Endodermal cell (in vitro differentiated cells): ENCODE data around the gene DNAJC17. TPM values are rescaled to one million over a fixed set of nuclear protein-coding genes. Genes with fewer than 3 reads are reported as not detected.

Source experiments
- DNase-seq: peaks from one replicate; pipeline ENCODE4 v3.0.0-alpha.2; 2017
- H3K27ac ChIP-seq: 2 replicates; pipeline ENCODE4 v1.5.1; 2013; ENCODE audit warnings: mild to moderate bottlenecking, low read depth, low read length, moderate library complexity
- H3K27me3 ChIP-seq: 2 replicates; pipeline ENCODE4 v1.6.1; 2013; ENCODE audit warnings: mild to moderate bottlenecking, low read length, moderate library complexity; ENCODE audit not compliant: insufficient read depth, control insufficient read depth, poor library complexity, severe bottlenecking
- H3K36me3 ChIP-seq: 2 replicates; pipeline ENCODE4 v1.7.0; 2013; ENCODE audit warnings: mild to moderate bottlenecking, low read length, moderate library complexity; ENCODE audit not compliant: control insufficient read depth, insufficient read depth
- H3K4me1 ChIP-seq: one replicate; pipeline ENCODE4 v1.7.0; 2013; ENCODE audit warnings: low read length; ENCODE audit not compliant: control insufficient read depth, insufficient read depth
- H3K4me3 ChIP-seq: 2 replicates; pipeline ENCODE4 v1.5.1; 2013; ENCODE audit warnings: mild to moderate bottlenecking, low read length, moderate library complexity
- H3K9ac ChIP-seq: 2 replicates; pipeline ENCODE4 v1.6.1; 2013; ENCODE audit warnings: mild to moderate bottlenecking, low read length, moderate library complexity; ENCODE audit not compliant: poor library complexity, severe bottlenecking; ENCODE audit errors: extremely low read depth
- H3K9me3 ChIP-seq: 2 replicates; pipeline ENCODE4 v1.6.1; 2013; ENCODE audit warnings: mild to moderate bottlenecking, low read length, moderate library complexity; ENCODE audit not compliant: control insufficient read depth
- H3K27ac Mint-ChIP-seq: 2 replicates; pipeline ENCODE4 v1.8.0; 2020; ENCODE audit warnings: mixed read lengths
- H3K27me3 Mint-ChIP-seq: 2 replicates; pipeline ENCODE4 v1.8.0; 2021; ENCODE audit warnings: mild to moderate bottlenecking, mixed read lengths; ENCODE audit not compliant: insufficient read depth
- H3K36me3 Mint-ChIP-seq: 2 replicates; pipeline ENCODE4 v1.8.0; 2020; ENCODE audit warnings: low read depth, mixed read lengths
- H3K4me1 Mint-ChIP-seq: 2 replicates; pipeline ENCODE4 v1.8.0; 2020; ENCODE audit warnings: mixed read lengths
- H3K4me3 Mint-ChIP-seq: 2 replicates; pipeline ENCODE4 v1.8.0; 2020; ENCODE audit warnings: mild to moderate bottlenecking, moderate library complexity, mixed read lengths
- H3K9me3 Mint-ChIP-seq: 2 replicates; pipeline ENCODE4 v1.8.0; 2020; ENCODE audit warnings: mild to moderate bottlenecking, mixed read lengths
- CTCF ChIP-seq: fragments of 200-600 bp; sonication (generic); conservative IDR thresholded peaks from 2 replicates; pipeline ENCODE4 v1.5.0; 2021; ENCODE audit warnings: antibody characterized with exemption, mild to moderate bottlenecking
- WGBS, 2 experiments: methylation state at CpG; one replicate each; pipeline versions ENCODE4 v1.1.5 to v1.1.7; 2013; ENCODE audit warnings: missing lambda C conversion rate in 2 of 2, mixed read lengths in 1 of 2; ENCODE audit not compliant: insufficient coverage in 1 of 2, insufficient read length in 1 of 2; 5-methylcytosine and 5-hydroxymethylcytosine counted together
- total RNA-seq, 2 donors: library from RNA; stranded (reverse); fragmentation: NEBNext Ultra II Directional in 1 of 2; extraction: Animal tissue kit (Norgen Biotek cat#: 25700) in 1 of 2; gene quantifications; 2 replicates in 1 of 2; 3 replicates in 1 of 2; pipeline ENCODE4 v1.2.1, GENCODE V29; 2021

Gene DNAJC17
- total RNA-seq, 2 donors from 2014 or later, result 34.0 to 41.0 TPM

- no peak overlapping the region for H3K4me3 ChIP-seq
- Mint-ChIP-seq H3K4me1 (no peaks in the 10 kb centered on the region), H3K9me3 (no peaks in the 10 kb centered on the region), H3K27me3 (no peaks in the 10 kb centered on the region), H3K27ac (no peak overlapping the region), H3K36me3 (peaks cover 9% of the 10 kb centered on the region), H3K4me3 (no peak overlapping the region)
- no peak overlapping the region for H3K9ac ChIP-seq
- WGBS, 2 experiments, result 88 to 92% methylated on average over 6 to 7 of the region's 7 CpGs
- H3K27ac ChIP-seq, result no peak overlapping the region
- no peaks in the 10 kb centered on the region for H3K9me3 ChIP-seq
- no peaks in the 10 kb centered on the region for H3K27me3 ChIP-seq
- no peaks in the 10 kb centered on the region for H3K36me3 ChIP-seq
- no peak for DNase-seq
- H3K4me1 ChIP-seq, result no peaks in the 10 kb centered on the region
- no peak for TF ChIP-seq CTCF
Observed at GRCh38 chr15:40819048-40819447, 11.8 kb upstream of the DNAJC17 start.

DNA sequence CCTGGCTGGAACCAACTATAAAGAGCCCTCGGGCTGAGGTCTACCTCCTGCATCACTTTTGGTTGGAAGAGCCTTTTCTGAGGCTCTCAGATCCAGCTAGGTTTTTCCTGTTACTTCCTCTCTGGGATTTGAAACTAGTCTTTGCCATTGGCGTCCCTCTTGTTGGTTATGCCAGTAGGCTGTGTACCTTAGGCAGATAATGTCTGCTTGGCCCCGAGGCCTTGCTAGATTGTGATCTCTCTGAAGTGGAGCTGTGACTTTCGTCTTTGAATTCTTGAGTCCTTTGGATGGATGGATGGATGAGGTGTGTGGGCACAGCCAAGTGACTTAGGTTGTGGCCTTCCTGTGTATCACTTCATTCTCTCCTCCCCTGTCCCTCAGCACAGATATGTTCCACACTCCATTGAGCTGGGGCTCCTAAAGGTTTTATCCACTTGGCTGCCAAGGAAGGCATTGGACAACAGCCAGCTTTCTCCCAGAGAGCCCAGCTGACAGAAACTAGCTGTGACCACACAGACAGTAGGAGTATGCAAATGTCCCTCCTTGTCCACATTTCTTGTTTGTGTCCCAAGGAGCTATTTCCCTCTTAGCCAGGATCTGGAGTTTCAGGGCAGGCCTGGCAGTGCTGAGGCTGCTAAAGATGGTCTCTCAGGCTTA is 7.9 kb upstream of the DNAJC17 start:
- no peaks in the 10 kb centered on the region for H3K4me1 ChIP-seq
- no peak overlapping the region for H3K4me3 ChIP-seq
- DNase-seq, result no peak
- no peaks in the 10 kb centered on the region for H3K9me3 ChIP-seq
- H3K27ac Mint-ChIP-seq, result no peak overlapping the region
- TF ChIP-seq CTCF, result no peak
- peaks cover 20% of the 10 kb centered on the region for H3K36me3 Mint-ChIP-seq
- no peaks in the 10 kb centered on the region for H3K36me3 ChIP-seq
- H3K4me3 Mint-ChIP-seq, result no peak overlapping the region
- H3K27me3 ChIP-seq, result no peaks in the 10 kb centered on the region
- H3K9ac ChIP-seq, result no peak overlapping the region
- H3K27ac ChIP-seq, result no peak overlapping the region
- 91 to 93% methylated on average over 2 to 3 of the region's 4 CpGs for WGBS, 2 experiments
- no peaks in the 10 kb centered on the region for H3K9me3 Mint-ChIP-seq
- no peaks in the 10 kb centered on the region for H3K4me1 Mint-ChIP-seq
- no peaks in the 10 kb centered on the region for H3K27me3 Mint-ChIP-seq

GRCh38 chr15:40812721-40813425 is 5.6 kb upstream of the DNAJC17 start:
- Mint-ChIP-seq H3K4me1 (peaks cover 4% of the 10 kb centered on the region), H3K4me3 (no peak overlapping the region), H3K9me3 (no peaks in the 10 kb centered on the region), H3K36me3 (peaks cover 23% of the 10 kb centered on the region), H3K27ac (peak overlapping the region; percentile 58), H3K27me3 (no peaks in the 10 kb centered on the region)
- DNase-seq, result no peak
- H3K9ac ChIP-seq, result no peak overlapping the region
- no peaks in the 10 kb centered on the region for H3K4me1 ChIP-seq
- no peaks in the 10 kb centered on the region for H3K9me3 ChIP-seq
- no peaks in the 10 kb centered on the region for H3K36me3 ChIP-seq
- TF ChIP-seq CTCF, result no peak
- no peaks in the 10 kb centered on the region for H3K27me3 ChIP-seq
- H3K4me3 ChIP-seq, result no peak overlapping the region
- H3K27ac ChIP-seq, result no peak overlapping the region
- WGBS, 2 experiments, result 96 to 100% methylated on average over 7 to 12 of the region's 12 CpGs
